ENCODE results near the gene USP16.
A peak's percentile ranks its signal among the peaks of the same experiment; 100 is the strongest.

USP16 gene

GRCh38 chr21:28991861-28992525 lies 32.5 kb upstream of the USP16 start:
- H3K27me3 Mint-ChIP-seq (ENCODE audit: low read depth) = no peaks in the 10 kb centered on the region
- H3K9me3 Mint-ChIP-seq = no peaks in the 10 kb centered on the region
- H3K4me1 Mint-ChIP-seq = peaks cover 6% of the 10 kb centered on the region
- TF ChIP-seq, protein P1, sequence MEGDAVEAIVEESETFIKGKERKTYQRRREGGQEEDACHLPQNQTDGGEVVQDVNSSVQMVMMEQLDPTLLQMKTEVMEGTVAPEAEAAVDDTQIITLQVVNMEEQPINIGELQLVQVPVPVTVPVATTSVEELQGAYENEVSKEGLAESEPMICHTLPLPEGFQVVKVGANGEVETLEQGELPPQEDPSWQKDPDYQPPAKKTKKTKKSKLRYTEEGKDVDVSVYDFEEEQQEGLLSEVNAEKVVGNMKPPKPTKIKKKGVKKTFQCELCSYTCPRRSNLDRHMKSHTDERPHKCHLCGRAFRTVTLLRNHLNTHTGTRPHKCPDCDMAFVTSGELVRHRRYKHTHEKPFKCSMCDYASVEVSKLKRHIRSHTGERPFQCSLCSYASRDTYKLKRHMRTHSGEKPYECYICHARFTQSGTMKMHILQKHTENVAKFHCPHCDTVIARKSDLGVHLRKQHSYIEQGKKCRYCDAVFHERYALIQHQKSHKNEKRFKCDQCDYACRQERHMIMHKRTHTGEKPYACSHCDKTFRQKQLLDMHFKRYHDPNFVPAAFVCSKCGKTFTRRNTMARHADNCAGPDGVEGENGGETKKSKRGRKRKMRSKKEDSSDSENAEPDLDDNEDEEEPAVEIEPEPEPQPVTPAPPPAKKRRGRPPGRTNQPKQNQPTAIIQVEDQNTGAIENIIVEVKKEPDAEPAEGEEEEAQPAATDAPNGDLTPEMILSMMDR (IDR thresholded peaks at IDR 0.05; ENCODE audit: unreplicated experiment in 3 of 3) = no peak
- H3K27ac Mint-ChIP-seq = peak overlapping the region; percentile 79 to 94 (median 89)
- peak overlapping the region; percentile 90 to 96 (median 93) for H3K4me3 Mint-ChIP-seq
- H3K36me3 Mint-ChIP-seq (ENCODE audit: low read depth) = peaks cover 4% of the 10 kb centered on the region

GRCh38 chr21:28992526-28993292 lies 31.8 kb upstream of the USP16 start, which contains the start of gene LTN1:
TSS of gene LTN1 (minus strand) at chr21:28992877. CDS start at chr21:28992805, 72 bp downstream.
- Mint-ChIP-seq H3K4me3 (peak within 1 kb of the TSS; percentile 90 to 96 (median 93)), H3K9me3 (no peaks in the 10 kb centered on the region), H3K4me1 (peaks cover 6% of the 10 kb centered on the region), H3K27ac (peak within 1 kb of the TSS; percentile 79 to 94 (median 89)), H3K27me3 (ENCODE audit: low read depth) (no peaks in the 10 kb centered on the region), H3K36me3 (ENCODE audit: low read depth) (peaks cover 4% of the 10 kb centered on the region)
- TF ChIP-seq, protein P1 (IDR thresholded peaks at IDR 0.05; ENCODE audit: unreplicated experiment in 3 of 3) = no peak

- H3K36me3 Mint-ChIP-seq (ENCODE audit: low read depth) = peaks cover 4% of the 10 kb centered on the region
- H3K27ac Mint-ChIP-seq = peak overlapping the region; percentile 79 to 94 (median 89)
- TF ChIP-seq, protein P1 (IDR thresholded peaks at IDR 0.05; ENCODE audit: unreplicated experiment in 3 of 3) = no peak
- peaks cover 6% of the 10 kb centered on the region for H3K4me1 Mint-ChIP-seq
- H3K9me3 Mint-ChIP-seq = no peaks in the 10 kb centered on the region
- peak overlapping the region; percentile 90 to 96 (median 93) for H3K4me3 Mint-ChIP-seq
- H3K27me3 Mint-ChIP-seq (ENCODE audit: low read depth) = no peaks in the 10 kb centered on the region
Measured at GRCh38 chr21:28993293-28993629, 31.2 kb upstream of the USP16 start.

DNA sequence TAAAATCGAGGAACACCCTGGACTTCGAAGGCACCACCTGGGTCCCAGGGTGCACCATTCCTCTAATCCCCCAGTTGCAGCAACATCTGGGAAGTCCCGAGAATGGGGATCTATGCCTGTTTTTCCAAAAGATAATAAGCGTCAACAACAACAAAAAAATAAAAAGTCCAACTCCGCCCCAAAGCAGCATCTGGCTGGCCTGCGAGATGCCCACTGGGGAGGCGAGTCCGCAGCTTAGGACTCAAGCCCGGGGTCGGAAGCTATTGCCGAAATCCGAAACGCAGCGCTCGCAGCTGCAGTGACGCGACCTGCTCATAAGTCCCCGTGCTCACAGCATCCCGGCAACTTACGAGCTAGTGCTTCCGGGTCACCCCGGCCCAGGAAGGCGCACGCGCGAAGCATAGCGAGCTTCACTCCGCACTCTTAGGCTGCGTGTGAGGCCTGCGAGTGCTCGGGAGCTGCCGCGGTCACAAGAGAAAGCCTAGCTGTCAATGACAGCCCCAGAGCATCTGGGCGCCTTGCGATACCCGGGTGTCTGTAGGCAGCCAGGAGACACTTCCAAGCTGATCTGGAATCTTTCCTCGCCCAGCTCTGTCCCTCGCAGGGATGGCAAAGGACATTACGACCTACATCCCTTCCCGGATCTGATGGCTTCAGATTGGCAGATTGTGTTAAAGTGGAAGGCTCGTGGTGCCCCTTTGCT lies 21.9 kb upstream of the USP16 start:
- no peaks in the 10 kb centered on the region for H3K27me3 Mint-ChIP-seq (ENCODE audit: low read depth)
- peaks cover 6% of the 10 kb centered on the region for H3K4me1 Mint-ChIP-seq
- peak overlapping the region; percentile 89 to 95 (median 94) for H3K4me3 Mint-ChIP-seq
- H3K36me3 Mint-ChIP-seq (ENCODE audit: low read depth) = peaks cover 5% of the 10 kb centered on the region
- TF ChIP-seq, protein P1 (IDR thresholded peaks at IDR 0.05; ENCODE audit: unreplicated experiment in 3 of 3) = no peak
- H3K9me3 Mint-ChIP-seq = no peaks in the 10 kb centered on the region
- H3K27ac Mint-ChIP-seq = peak overlapping the region; percentile 96 to 99 (median 99)

DNA sequence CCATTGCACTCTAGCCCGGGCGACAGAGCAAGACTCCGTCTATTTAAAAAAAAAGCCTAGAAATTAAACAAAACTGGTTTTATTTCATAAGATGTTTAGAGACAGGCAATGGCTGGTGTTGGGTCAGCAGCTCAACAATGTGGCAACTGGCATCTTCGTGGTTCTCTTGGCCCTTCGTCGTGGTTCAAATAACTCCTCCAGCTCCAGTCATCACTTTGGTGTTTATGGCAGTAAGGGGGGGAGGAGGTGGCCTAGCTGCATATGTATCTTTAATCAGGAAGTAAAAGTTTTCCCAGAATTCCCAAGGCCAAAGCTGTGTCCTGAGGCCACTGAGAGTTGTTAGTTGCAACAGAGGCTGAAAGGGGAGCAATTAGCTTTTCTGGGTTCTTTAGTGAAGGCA lies 18.8 kb upstream of the USP16 start:
- Mint-ChIP-seq H3K4me1 (peaks cover 6% of the 10 kb centered on the region), H3K27me3 (ENCODE audit: low read depth) (no peaks in the 10 kb centered on the region), H3K36me3 (ENCODE audit: low read depth) (peaks cover 5% of the 10 kb centered on the region), H3K9me3 (no peaks in the 10 kb centered on the region), H3K27ac (no peak overlapping the region), H3K4me3 (no peak overlapping the region)
- TF ChIP-seq, protein P1 (IDR thresholded peaks at IDR 0.05; ENCODE audit: unreplicated experiment in 3 of 3) = no peak

All from nephron (organoid).